IMR-90 (cell line): ENCODE measurements around the gene PRPS2. TPM values are rescaled to one million over a fixed set of nuclear protein-coding genes. Genes with fewer than 3 reads are reported as not detected.

Source experiments
- ATAC-seq: fragments of 200-7000 bp; cut with Tn5 transposase; 2 replicates; pipeline ENCODE4 v1.9.1; 2020; ENCODE audit warnings: low read depth, mild to moderate bottlenecking, moderate library complexity
- BruUV-seq: library from RNA; stranded (reverse); fragments of 400-500 nt; replicated peaks from 2 replicates; lab custom pipeline; 2021; lab: Mats Ljungman, UMichigan
- CTCF ChIA-PET: fragments of 300-600 bp; formaldehyde crosslinking; extraction: SDS; loops from one replicate; lab custom pipeline; 2021; ENCODE audit warnings: antibody characterized with exemption; lab: Yijun Ruan, JAX
- POLR2A ChIA-PET: fragments of 300-600 bp; sonication (Branson Sonifier 250); formaldehyde crosslinking; loops from one replicate; lab custom pipeline; 2022; ENCODE audit warnings: antibody characterized with exemption; ENCODE audit not compliant: unreplicated experiment; lab: Charles Lee
- DNase-seq: peaks from one replicate; pipeline ENCODE4 v3.0.0; 2013
- H2AFZ ChIP-seq: replicated peaks from 2 replicates; pipeline ENCODE3; 2013; ENCODE audit warnings: low read length, mild to moderate bottlenecking; ENCODE audit not compliant: poor library complexity
- H2AK5ac ChIP-seq: 2 replicates; pipeline ENCODE4 v1.6.1; 2013; ENCODE audit warnings: low read depth, low read length, inconsistent platforms
- H2AK9ac ChIP-seq: replicated peaks from 2 replicates; pipeline ENCODE3; 2013; ENCODE audit warnings: mild to moderate bottlenecking, low read depth, low read length, moderate library complexity; ENCODE audit not compliant: poor library complexity
- H2BK120ac ChIP-seq: 2 replicates; pipeline ENCODE4 v1.6.1; 2013; ENCODE audit warnings: low read depth, low read length, inconsistent platforms
- H2BK15ac ChIP-seq: 3 replicates; pipeline ENCODE4 v1.6.1; 2013; ENCODE audit warnings: low read depth, low read length, inconsistent platforms
- H2BK20ac ChIP-seq: 2 replicates; pipeline ENCODE4 v1.6.1; 2013; ENCODE audit warnings: low read depth, mild to moderate bottlenecking, inconsistent platforms, low read length, moderate library complexity
- H2BK5ac ChIP-seq: 2 replicates; pipeline ENCODE4 v1.6.1; 2013; ENCODE audit warnings: mild to moderate bottlenecking, low read depth, low read length, inconsistent platforms; ENCODE audit not compliant: poor library complexity, severe bottlenecking
- H3K14ac ChIP-seq: replicated peaks from 2 replicates; pipeline ENCODE4 v1.6.1; 2013; ENCODE audit warnings: low read depth, low read length, inconsistent platforms
- H3K18ac ChIP-seq: 2 replicates; pipeline ENCODE4 v1.6.1; 2013; ENCODE audit warnings: low read depth, low read length, control low read depth
- H3K23ac ChIP-seq: 2 replicates; pipeline ENCODE4 v1.6.1; 2013; ENCODE audit warnings: low read depth, low read length, inconsistent platforms
- H3K27ac ChIP-seq: 2 replicates; pipeline ENCODE4 v1.5.1; 2013; ENCODE audit warnings: mild to moderate bottlenecking, control low read depth, low read length; ENCODE audit not compliant: insufficient read depth
- H3K27me3 ChIP-seq: 2 replicates; pipeline ENCODE4 v1.6.1; 2013; ENCODE audit warnings: low read length; ENCODE audit not compliant: control insufficient read depth, insufficient read depth
- H3K36me3 ChIP-seq: 2 replicates; pipeline ENCODE4 v1.6.1; 2013; ENCODE audit warnings: low read length, mixed read lengths; ENCODE audit not compliant: control insufficient read depth, insufficient read depth
- H3K4ac ChIP-seq: 2 replicates; pipeline ENCODE4 v1.6.1; 2013; ENCODE audit warnings: low read depth, low read length, inconsistent platforms
- H3K4me1 ChIP-seq: 2 replicates; pipeline ENCODE4 v1.6.1; 2013; ENCODE audit warnings: low read length, mixed read lengths; ENCODE audit not compliant: control insufficient read depth, insufficient read depth
- H3K4me2 ChIP-seq: 2 replicates; pipeline ENCODE4 v1.6.1; 2013; ENCODE audit warnings: low read depth, mild to moderate bottlenecking, control low read depth, low read length, moderate library complexity
- H3K4me3 ChIP-seq: 2 replicates; pipeline ENCODE4 v1.5.1; 2013; ENCODE audit warnings: low read depth, mild to moderate bottlenecking, control low read depth, low read length, moderate library complexity; ENCODE audit not compliant: insufficient read depth
- H3K56ac ChIP-seq: 2 replicates; pipeline ENCODE4 v1.6.1; 2013; ENCODE audit warnings: low read length, inconsistent platforms; ENCODE audit not compliant: insufficient read depth; ENCODE audit errors: extremely low read depth
- H3K79me1 ChIP-seq, 2 experiments: 2 replicates each; pipeline ENCODE4 v1.6.1; 2013; ENCODE audit warnings: low read length in 2 of 2, inconsistent platforms in 1 of 2, low read depth in 1 of 2
- H3K9ac ChIP-seq: 2 replicates; pipeline ENCODE4 v1.6.1; 2013; ENCODE audit warnings: low read depth, low read length, control low read depth
- H3K9me1 ChIP-seq: 2 replicates; pipeline ENCODE4 v1.6.1; 2013; ENCODE audit warnings: low read length, inconsistent platforms; ENCODE audit not compliant: insufficient read depth
- H3K9me3 ChIP-seq: 2 replicates; pipeline ENCODE4 v1.6.1; 2013; ENCODE audit warnings: low read length; ENCODE audit not compliant: control insufficient read depth, insufficient read depth
- H4K20me1 ChIP-seq: 2 replicates; pipeline ENCODE4 v1.6.1; 2013; ENCODE audit warnings: low read length, inconsistent platforms; ENCODE audit not compliant: insufficient read depth
- H4K5ac ChIP-seq: 2 replicates; pipeline ENCODE4 v1.6.1; 2013; ENCODE audit warnings: mild to moderate bottlenecking, low read depth, low read length, control low read depth
- H4K8ac ChIP-seq, 2 experiments: 2 replicates each; pipeline ENCODE4 v1.6.1; 2013; ENCODE audit warnings: low read depth in 2 of 2, low read length in 2 of 2, control low read depth in 1 of 2, inconsistent platforms in 1 of 2
- H4K91ac ChIP-seq: 2 replicates; pipeline ENCODE4 v1.6.1; 2013; ENCODE audit warnings: low read depth, low read length, inconsistent platforms; ENCODE audit not compliant: insufficient read depth
- BHLHE40 ChIP-seq: fragments of 150-350 bp; IDR thresholded peaks from 2 replicates; pipeline ENCODE4 v1.6.1; 2016; ENCODE audit warnings: mild to moderate bottlenecking, low read depth, low read length
- CEBPB ChIP-seq: IDR thresholded peaks from 2 replicates; pipeline ENCODE4 v1.6.1; 2012; ENCODE audit warnings: low read depth, low read length, improper control_type of control experiment
- CHD1 ChIP-seq: IDR thresholded peaks from 2 replicates; pipeline ENCODE4 v1.6.1; 2012; ENCODE audit warnings: low read depth, low read length, improper control_type of control experiment
- CTCF ChIP-seq: conservative IDR thresholded peaks from 2 replicates; pipeline ENCODE4 v1.5.1; 2012; ENCODE audit warnings: mild to moderate bottlenecking, low read depth, low read length, improper control_type of control experiment
- FOS ChIP-seq: fragments of 150-350 bp; IDR thresholded peaks from 2 replicates; pipeline ENCODE4 v1.6.1; 2016; ENCODE audit warnings: low read depth, low read length
- MAFK ChIP-seq: IDR thresholded peaks from 2 replicates; pipeline ENCODE4 v1.6.1; 2012; ENCODE audit warnings: low read depth, low read length, improper control_type of control experiment
- MAZ ChIP-seq: IDR thresholded peaks from 2 replicates; pipeline ENCODE4 v1.6.1; 2012; ENCODE audit warnings: low read depth, mild to moderate bottlenecking, low read length, improper control_type of control experiment, moderate library complexity, borderline replicate concordance
- MXI1 ChIP-seq: IDR thresholded peaks from 2 replicates; pipeline ENCODE4 v1.6.1; 2012; ENCODE audit warnings: low read depth, mild to moderate bottlenecking, low read length, moderate library complexity, borderline replicate concordance
- NFE2L2 ChIP-seq: fragments of 150-350 bp; IDR thresholded peaks from 2 replicates; pipeline ENCODE4 v1.6.1; 2016; ENCODE audit warnings: low read depth, mild to moderate bottlenecking, low read length
- RAD21 ChIP-seq: IDR thresholded peaks from 2 replicates; pipeline ENCODE4 v1.6.1; 2012; ENCODE audit warnings: low read length, improper control_type of control experiment
- RCOR1 ChIP-seq: IDR thresholded peaks from 2 replicates; pipeline ENCODE4 v1.6.1; 2012; ENCODE audit warnings: mild to moderate bottlenecking, low read length, improper control_type of control experiment; ENCODE audit not compliant: insufficient replicate concordance
- SMC3 ChIP-seq: fragments of 150-350 bp; IDR thresholded peaks from 2 replicates; pipeline ENCODE4 v1.6.1; 2016; ENCODE audit warnings: low read depth, mild to moderate bottlenecking, antibody characterized with exemption, low read length, moderate library complexity
- WGBS, 2 experiments: methylation state at CpG; one replicate each; pipeline versions ENCODE4 v1.1.5 to v1.1.7; 2013; ENCODE audit warnings: missing lambda C conversion rate in 2 of 2; ENCODE audit not compliant: insufficient read length in 1 of 2; ENCODE audit errors: extremely low coverage in 2 of 2; 5-methylcytosine and 5-hydroxymethylcytosine counted together
- dilution Hi-C: fragments of 300-500 bp; cut with HindIII; formaldehyde crosslinking; loops from one replicate; pipeline ENCODE4 v1.14.3; 2018; ENCODE audit warnings: low sequenced_read_pairs; ENCODE audit not compliant: unreplicated experiment
- in situ Hi-C: fragments of 300-500 bp; cut with MboI; formaldehyde crosslinking; loops from 3 replicates; pipeline ENCODE4 v1.14.3; 2019; ENCODE audit warnings: low sequenced_read_pairs, inconsistent platforms, mixed read lengths
- intact Hi-C: fragments of 100-400 bp; cut with micrococcal nuclease; formaldehyde crosslinking; loops from 2 replicates; pipeline ENCODE4 v1.10.0; 2022
- polyA plus RNA-seq, 3 experiments: library from polyadenylated mRNA; depleted of rRNA; stranded (reverse); fragments of >200 nt; gene quantifications; 2 replicates each; pipeline ENCODE4 v1.2.3, GENCODE V29; 2012; ENCODE audit warnings: low replicate concordance in 1 of 3
- total RNA-seq: library from RNA; depleted of rRNA; stranded (reverse); fragments of >200 nt; gene quantifications from 2 replicates; pipeline ENCODE4 v1.2.3, GENCODE V29; 2012
- TF ChIP-seq, protein P1 (sequence below): fragments of 150-350 bp; IDR thresholded peaks from 2 replicates; pipeline ENCODE4 v1.6.1; 2017; ENCODE audit warnings: mild to moderate bottlenecking, antibody characterized with exemption, low read length, low read depth
- TF ChIP-seq, protein P2 (sequence below): fragments of 150-350 bp; IDR thresholded peaks from 2 replicates; pipeline ENCODE4 v1.6.1; 2016; ENCODE audit warnings: low read depth, mild to moderate bottlenecking, low read length, moderate library complexity, borderline replicate concordance

PRPS2 gene
- total and polyA plus RNA-seq, 2 of the 4 experiments (the other 2 are of a cell fraction) = 20.4 to 48.0 TPM

DNA sequence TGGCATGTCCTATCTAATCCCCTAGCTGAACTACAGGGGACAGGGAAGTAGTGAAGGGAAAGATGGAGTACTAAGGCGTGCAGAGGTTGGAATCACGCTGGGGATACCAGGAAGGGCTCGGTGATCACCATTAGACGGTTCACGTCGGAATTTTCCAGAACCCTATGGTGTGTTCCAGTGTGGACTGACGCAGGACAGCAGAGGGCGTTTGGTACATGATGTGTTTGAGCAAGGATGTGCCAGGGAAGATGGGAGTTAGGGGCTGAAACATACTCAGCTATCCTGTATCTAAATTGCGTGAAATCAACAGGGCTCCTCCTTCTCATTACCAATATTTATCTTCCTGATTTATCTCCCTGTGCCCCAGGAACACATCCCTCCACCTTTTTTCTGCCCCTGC, 33.7 kb downstream of the PRPS2 start:
- Histone ChIP-seq H3K4me2 (no peak overlapping the region), H3K23ac (no peak overlapping the region), H3K79me1 (no peaks in the 10 kb centered on the region), H2AFZ (no peak overlapping the region), H3K36me3 (peaks cover 6% of the 10 kb centered on the region), H2AK9ac (no peak overlapping the region), H3K27me3 (no peaks in the 10 kb centered on the region), H2BK5ac (no peak overlapping the region), H3K14ac (no peak overlapping the region), H2BK120ac (no peak overlapping the region), H3K56ac (no peak overlapping the region), H2BK15ac (no peak overlapping the region), H3K4ac (no peak overlapping the region), H4K5ac (no peak overlapping the region), H3K9ac (no peak overlapping the region), H3K27ac (no peak overlapping the region), H4K20me1 (no peaks in the 10 kb centered on the region), H3K4me1 (no peaks in the 10 kb centered on the region), H4K8ac (no peak overlapping the region), H3K4me3 (no peak overlapping the region), H4K91ac (no peak overlapping the region), H3K9me3 (no peaks in the 10 kb centered on the region), H3K9me1 (no peaks in the 10 kb centered on the region), H2BK20ac (peak overlapping the region; percentile 7; the same call in 1 of the 2 replicates), H2AK5ac (no peak overlapping the region), H3K18ac (no peak overlapping the region)
- no peak for TF ChIP-seq CEBPB
- no peak for TF ChIP-seq RCOR1
- TF ChIP-seq CHD1 = no peak
- TF ChIP-seq, protein P1, sequence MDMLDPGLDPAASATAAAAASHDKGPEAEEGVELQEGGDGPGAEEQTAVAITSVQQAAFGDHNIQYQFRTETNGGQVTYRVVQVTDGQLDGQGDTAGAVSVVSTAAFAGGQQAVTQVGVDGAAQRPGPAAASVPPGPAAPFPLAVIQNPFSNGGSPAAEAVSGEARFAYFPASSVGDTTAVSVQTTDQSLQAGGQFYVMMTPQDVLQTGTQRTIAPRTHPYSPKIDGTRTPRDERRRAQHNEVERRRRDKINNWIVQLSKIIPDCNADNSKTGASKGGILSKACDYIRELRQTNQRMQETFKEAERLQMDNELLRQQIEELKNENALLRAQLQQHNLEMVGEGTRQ = no peak
- no peak for TF ChIP-seq CTCF
- no peak for TF ChIP-seq SMC3
- TF ChIP-seq NFE2L2 = no peak
- TF ChIP-seq, protein P2, sequence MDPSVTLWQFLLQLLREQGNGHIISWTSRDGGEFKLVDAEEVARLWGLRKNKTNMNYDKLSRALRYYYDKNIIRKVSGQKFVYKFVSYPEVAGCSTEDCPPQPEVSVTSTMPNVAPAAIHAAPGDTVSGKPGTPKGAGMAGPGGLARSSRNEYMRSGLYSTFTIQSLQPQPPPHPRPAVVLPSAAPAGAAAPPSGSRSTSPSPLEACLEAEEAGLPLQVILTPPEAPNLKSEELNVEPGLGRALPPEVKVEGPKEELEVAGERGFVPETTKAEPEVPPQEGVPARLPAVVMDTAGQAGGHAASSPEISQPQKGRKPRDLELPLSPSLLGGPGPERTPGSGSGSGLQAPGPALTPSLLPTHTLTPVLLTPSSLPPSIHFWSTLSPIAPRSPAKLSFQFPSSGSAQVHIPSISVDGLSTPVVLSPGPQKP = no peak
- no peak for TF ChIP-seq FOS
- no peak for TF ChIP-seq MAFK
- TF ChIP-seq RAD21 = no peak
- no peak for TF ChIP-seq MXI1
- no peak for TF ChIP-seq MAZ
- TF ChIP-seq BHLHE40 = no peak
- intact Hi-C loops (no loop called here), in situ Hi-C loops (loop anchor here (25.0 kb wide), 1 partner anchor 662 kb away; no protein-coding TSS in a partner anchor), dilution Hi-C loops (no loop called here)
- DNase-seq (no peak), ATAC-seq (no peak)
- WGBS, 2 experiments = no CpG with 5 or more reads among the region's 9 CpGs
- POLR2A ChIA-PET = no interaction called here
- BruUV-seq = no TSS peak
- CTCF ChIA-PET = no interaction called here
